PC-3 (cell line): ENCODE data around the gene TNFRSF25. TPM values are rescaled to one million over a fixed set of nuclear protein-coding genes. Genes with fewer than 3 reads are reported as not detected.

Experiments
- ATAC-seq: fragments of 200-7000 bp; cut with Tn5 transposase; 2 replicates; pipeline ENCODE4 v1.9.1; 2020; ENCODE audit warnings: mild to moderate bottlenecking, moderate library complexity
- BruUV-seq: library from RNA; stranded (reverse); fragments of 400-500 nt; replicated peaks from 2 replicates; lab custom pipeline; 2021; lab: Mats Ljungman, UMichigan
- CTCF ChIA-PET: fragments of 300-600 bp; sonication (Branson Sonifier 250); formaldehyde crosslinking; loops from one replicate; lab custom pipeline; 2022; ENCODE audit warnings: antibody characterized with exemption; lab: Charles Lee
- POLR2A ChIA-PET: fragments of 300-600 bp; sonication (Branson Sonifier 250); formaldehyde crosslinking; loops from one replicate; lab custom pipeline; 2022; ENCODE audit warnings: antibody characterized with exemption; ENCODE audit not compliant: unreplicated experiment; lab: Charles Lee
- DNase-seq: peaks from one replicate; pipeline ENCODE4 v3.0.0-alpha.2; 2015
- H2AFZ ChIP-seq: fragments of 300-600 bp; sonication (generic); 2 replicates; pipeline ENCODE4 v1.6.0; 2016; ENCODE audit warnings: antibody characterized with exemption, low read length
- H3F3A ChIP-seq: fragments of 300-600 bp; sonication (generic); one replicate; pipeline ENCODE4 v1.6.0; 2017; ENCODE audit warnings: antibody characterized with exemption, low read length, control low read depth, mild to moderate bottlenecking; ENCODE audit not compliant: unreplicated experiment
- H3K27ac ChIP-seq: fragments of 300-600 bp; sonication (generic); 2 replicates; pipeline ENCODE4 v1.5.1; 2016; ENCODE audit warnings: mild to moderate bottlenecking, low read length
- H3K27me3 ChIP-seq: fragments of 300-600 bp; sonication (generic); 2 replicates; pipeline ENCODE4 v1.6.1; 2016; ENCODE audit warnings: low read length, mixed read lengths
- H3K36me3 ChIP-seq: fragments of 300-600 bp; sonication (generic); 2 replicates; pipeline ENCODE4 v1.6.1; 2016; ENCODE audit warnings: low read depth, mixed run types, low read length, mixed read lengths
- H3K4me1 ChIP-seq: fragments of 300-600 bp; sonication (generic); 2 replicates; pipeline ENCODE4 v1.5.1; 2016; ENCODE audit warnings: low read length; ENCODE audit not compliant: insufficient read depth
- H3K4me2 ChIP-seq: fragments of 300-600 bp; sonication (generic); 2 replicates; pipeline ENCODE4 v1.6.0; 2016; ENCODE audit warnings: low read length
- H3K4me3 ChIP-seq: fragments of 300-600 bp; sonication (generic); 2 replicates; pipeline ENCODE4 v1.5.1; 2016; ENCODE audit warnings: mild to moderate bottlenecking, low read length, mixed read lengths
- H3K79me2 ChIP-seq: fragments of 300-600 bp; sonication (generic); 2 replicates; pipeline ENCODE4 v1.6.1; 2017; ENCODE audit warnings: low read length, mixed read lengths
- H3K9ac ChIP-seq: fragments of 300-600 bp; sonication (generic); 2 replicates; pipeline ENCODE4 v1.6.0; 2016; ENCODE audit warnings: mild to moderate bottlenecking, low read length
- H3K9me2 ChIP-seq: fragments of 300-600 bp; sonication (generic); replicated peaks from 2 replicates; pipeline ENCODE4 v1.6.1; 2016; ENCODE audit warnings: mixed run types, low read length, mixed read lengths
- H3K9me3 ChIP-seq: fragments of 300-600 bp; sonication (generic); 2 replicates; pipeline ENCODE4 v1.6.1; 2016; ENCODE audit warnings: low read length, mixed read lengths
- H4K20me1 ChIP-seq: fragments of 300-600 bp; sonication (generic); 2 replicates; pipeline ENCODE4 v1.6.1; 2016; ENCODE audit warnings: low read length, mixed read lengths
- EZH2 ChIP-seq: fragments of 300-600 bp; sonication (generic); IDR thresholded peaks from one replicate; pipeline ENCODE4 v1.6.1; 2017; ENCODE audit warnings: antibody characterized with exemption, mild to moderate bottlenecking, low read length; ENCODE audit not compliant: unreplicated experiment
- EZH2phosphoT487 ChIP-seq: fragments of 300-600 bp; sonication (generic); IDR thresholded peaks from 2 replicates; pipeline ENCODE4 v1.6.1; 2018; ENCODE audit warnings: mild to moderate bottlenecking, antibody characterized with exemption, low read length, borderline replicate concordance
- intact Hi-C: fragments of 100-400 bp; cut with micrococcal nuclease; formaldehyde crosslinking; loops from 2 replicates; pipeline ENCODE4 v1.9.0; 2023
- microRNA-seq: library from miRNA; unstranded; fragments of <30 nt; microRNA quantifications from one replicate; pipeline ENCODE4 v1.1.0, GENCODE V29; 2020; ENCODE audit not compliant: unreplicated experiment
- total RNA-seq: library from RNA; depleted of rRNA; stranded (reverse); fragments of >200 nt; gene quantifications from 2 replicates; pipeline ENCODE4 v1.2.3, GENCODE V29; 2014; rRNA removed
- TF ChIP-seq, protein P1 (sequence below): fragments of 300-600 bp; sonication (generic); conservative IDR thresholded peaks from 2 replicates; pipeline ENCODE4 v1.5.1; 2017; ENCODE audit warnings: antibody characterized with exemption, low read depth, mild to moderate bottlenecking, low read length

Gene TNFRSF25
- total RNA-seq, 1 experiment from 2014 or later: 42.5 TPM

DNA sequence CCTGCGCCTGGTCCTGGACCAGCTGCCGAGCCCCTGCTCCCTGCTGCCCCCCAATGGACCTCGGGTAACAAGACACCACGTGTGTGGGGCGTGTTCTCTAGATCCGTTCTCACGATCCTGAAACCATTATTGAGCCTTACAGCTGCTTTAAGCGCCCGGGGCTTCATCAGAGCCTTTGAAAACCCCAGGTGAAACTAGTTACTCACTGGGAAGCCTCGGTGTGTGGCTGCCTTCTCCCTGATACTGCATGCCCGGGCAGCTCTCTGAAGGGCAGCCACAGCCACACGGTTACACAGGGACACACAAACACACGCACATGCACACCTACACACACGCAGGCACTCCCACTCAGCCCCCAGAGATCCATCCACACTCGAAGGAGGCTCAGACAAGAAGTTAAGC lies 51.5 kb downstream of the TNFRSF25 start:
- Histone ChIP-seq H3K9me2 (no peaks in the 10 kb centered on the region), H3K36me3 (no peaks in the 10 kb centered on the region), H3K27ac (peak overlapping the region; percentile 67), H3K79me2 (no peaks in the 10 kb centered on the region; the same call in 1 of the 2 replicates), H3K4me3 (no peak overlapping the region), H3K27me3 (no peaks in the 10 kb centered on the region), H3K9ac (peak overlapping the region; percentile 13), H2AFZ (0 out of 2 replicates have a peak overlapping the region, but pooled peaks have one; percentile 20), H3K4me1 (peaks cover 46% of the 10 kb centered on the region), H3K9me3 (no peaks in the 10 kb centered on the region), H3F3A (no peaks in the 10 kb centered on the region), H4K20me1 (0 out of 2 replicates have a peak, but pooled peaks cover 6% of the 10 kb centered on the region), H3K4me2 (peak overlapping the region; percentile 32)
- BruUV-seq: no TSS peak
- TF ChIP-seq, protein P1, sequence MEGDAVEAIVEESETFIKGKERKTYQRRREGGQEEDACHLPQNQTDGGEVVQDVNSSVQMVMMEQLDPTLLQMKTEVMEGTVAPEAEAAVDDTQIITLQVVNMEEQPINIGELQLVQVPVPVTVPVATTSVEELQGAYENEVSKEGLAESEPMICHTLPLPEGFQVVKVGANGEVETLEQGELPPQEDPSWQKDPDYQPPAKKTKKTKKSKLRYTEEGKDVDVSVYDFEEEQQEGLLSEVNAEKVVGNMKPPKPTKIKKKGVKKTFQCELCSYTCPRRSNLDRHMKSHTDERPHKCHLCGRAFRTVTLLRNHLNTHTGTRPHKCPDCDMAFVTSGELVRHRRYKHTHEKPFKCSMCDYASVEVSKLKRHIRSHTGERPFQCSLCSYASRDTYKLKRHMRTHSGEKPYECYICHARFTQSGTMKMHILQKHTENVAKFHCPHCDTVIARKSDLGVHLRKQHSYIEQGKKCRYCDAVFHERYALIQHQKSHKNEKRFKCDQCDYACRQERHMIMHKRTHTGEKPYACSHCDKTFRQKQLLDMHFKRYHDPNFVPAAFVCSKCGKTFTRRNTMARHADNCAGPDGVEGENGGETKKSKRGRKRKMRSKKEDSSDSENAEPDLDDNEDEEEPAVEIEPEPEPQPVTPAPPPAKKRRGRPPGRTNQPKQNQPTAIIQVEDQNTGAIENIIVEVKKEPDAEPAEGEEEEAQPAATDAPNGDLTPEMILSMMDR: peak; percentile 73
- TF ChIP-seq EZH2: no peak
- CTCF ChIA-PET: interaction anchor here (0.9 to 2.8 kb wide), 2 partner anchors 9 to 23 kb away, joined by 4 to 14 read pairs; no protein-coding TSS in a partner anchor
- intact Hi-C loops: no loop called here
- peak; percentile 50 for DNase-seq
- peak; percentile 16 for ATAC-seq
- POLR2A ChIA-PET: interaction anchor here (0.6 kb wide), 1 partner anchor 21 kb away, joined by 6 read pairs; the partner anchor contains the start of gene ACOT7

- peaks cover 45% of the 10 kb centered on the region for H3K4me1 ChIP-seq
- intact Hi-C loops: loop anchor here (1.0 kb wide), 1 partner anchor 10 kb away; no protein-coding TSS in a partner anchor
- ChIA-PET CTCF (interaction anchor here (0.6 to 2.8 kb wide), 3 partner anchors 10 to 208 kb away, joined by 4 to 14 read pairs (median 6); no protein-coding TSS in a partner anchor), POLR2A (no interaction called here)
- no peaks in the 10 kb centered on the region for H3K9me2 ChIP-seq
- H3K4me3 ChIP-seq: no peak overlapping the region
- no peaks in the 10 kb centered on the region for H3K36me3 ChIP-seq
- TF ChIP-seq, protein P1: no peak
- no peak for TF ChIP-seq EZH2phosphoT487
- TF ChIP-seq EZH2: no peak
- peak overlapping the region; percentile 38 for H3K4me2 ChIP-seq
- ATAC-seq: peak; percentile 88
- no peaks in the 10 kb centered on the region for H3K27me3 ChIP-seq
- no peaks in the 10 kb centered on the region for H3K9me3 ChIP-seq
- no peak overlapping the region for H2AFZ ChIP-seq
- 0 out of 2 replicates have a peak, but pooled peaks cover 1% of the 10 kb centered on the region for H4K20me1 ChIP-seq
- H3K79me2 ChIP-seq: no peaks in the 10 kb centered on the region
- BruUV-seq: no TSS peak
- peak overlapping the region; percentile 67 for H3K27ac ChIP-seq
- H3K9ac ChIP-seq: no peak overlapping the region
- no peaks in the 10 kb centered on the region for H3F3A ChIP-seq
- DNase-seq: peak; percentile 98
Observed at GRCh38 chr1:6412896-6413295, 53.1 kb downstream of the TNFRSF25 start.

Small RNAs within 50 kb of the gene (microRNA-seq; reads per million reads assigned to microRNA genes)
- gene MIR4252: not detected

Other genes with a start within 250 kb of the TNFRSF25 start
- gene ICMT, start 230.2 kb downstream of the TNFRSF25 start, total RNA-seq: 210 and 215 TPM in 2 replicates
- gene HES3, start 222.0 kb downstream of the TNFRSF25 start, total RNA-seq: not detected in 2 replicates
- 98.7 and 113 TPM in 2 replicates for gene GPR153, start 205.1 kb downstream of the TNFRSF25 start, total RNA-seq
- gene ACOT7, start 72.4 kb downstream of the TNFRSF25 start, total RNA-seq: 164 and 165 TPM in 2 replicates
- gene HES2, start 46.3 kb downstream of the TNFRSF25 start, total RNA-seq: 41.0 and 42.9 TPM in 2 replicates
- gene ESPN, start 41.4 kb downstream of the TNFRSF25 start, total RNA-seq: 11.1 and 14.1 TPM in 2 replicates
- 42.8 and 66.1 TPM in 2 replicates for gene PLEKHG5, start 25.5 kb upstream of the TNFRSF25 start, total RNA-seq
- gene NOL9, start 88.3 kb upstream of the TNFRSF25 start, total RNA-seq: 79.1 and 102 TPM in 2 replicates
- not detected in 2 replicates for gene TAS1R1, start 89.1 kb upstream of the TNFRSF25 start, total RNA-seq
- 42.7 and 47.2 TPM in 2 replicates for gene ZBTB48, start 113.8 kb upstream of the TNFRSF25 start, total RNA-seq
- gene KLHL21, start 136.7 kb upstream of the TNFRSF25 start, total RNA-seq: 82.5 and 105 TPM in 2 replicates
- 13.2 and 14.9 TPM in 2 replicates for gene PHF13, start 147.6 kb upstream of the TNFRSF25 start, total RNA-seq
- 42.4 and 54.6 TPM in 2 replicates for gene THAP3, start 158.7 kb upstream of the TNFRSF25 start, total RNA-seq
- 105 and 108 TPM in 2 replicates for gene DNAJC11, start 235.6 kb upstream of the TNFRSF25 start, total RNA-seq